ENCODE data around the gene C9orf72.

DNA sequence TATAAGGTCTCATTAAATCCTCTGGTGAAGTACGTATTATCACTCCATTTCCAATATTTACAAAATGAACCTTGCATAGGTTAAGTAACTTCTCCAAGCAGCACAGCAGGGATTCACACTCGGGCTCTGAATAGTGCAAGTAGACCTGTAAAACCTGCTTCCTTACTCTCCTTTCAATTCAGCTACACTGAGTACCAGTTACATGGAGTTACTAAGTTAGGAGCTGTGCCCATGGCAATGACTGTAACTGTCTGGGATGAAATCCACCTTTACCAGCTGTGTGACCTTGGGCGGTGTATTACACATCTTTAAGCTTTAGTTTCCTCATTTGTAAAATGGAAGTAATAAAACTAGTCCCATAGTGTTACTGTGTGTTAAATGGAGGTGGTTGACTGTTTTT is 27.8 kb downstream of the C9orf72 start:
- TF ChIP-seq, protein P1, sequence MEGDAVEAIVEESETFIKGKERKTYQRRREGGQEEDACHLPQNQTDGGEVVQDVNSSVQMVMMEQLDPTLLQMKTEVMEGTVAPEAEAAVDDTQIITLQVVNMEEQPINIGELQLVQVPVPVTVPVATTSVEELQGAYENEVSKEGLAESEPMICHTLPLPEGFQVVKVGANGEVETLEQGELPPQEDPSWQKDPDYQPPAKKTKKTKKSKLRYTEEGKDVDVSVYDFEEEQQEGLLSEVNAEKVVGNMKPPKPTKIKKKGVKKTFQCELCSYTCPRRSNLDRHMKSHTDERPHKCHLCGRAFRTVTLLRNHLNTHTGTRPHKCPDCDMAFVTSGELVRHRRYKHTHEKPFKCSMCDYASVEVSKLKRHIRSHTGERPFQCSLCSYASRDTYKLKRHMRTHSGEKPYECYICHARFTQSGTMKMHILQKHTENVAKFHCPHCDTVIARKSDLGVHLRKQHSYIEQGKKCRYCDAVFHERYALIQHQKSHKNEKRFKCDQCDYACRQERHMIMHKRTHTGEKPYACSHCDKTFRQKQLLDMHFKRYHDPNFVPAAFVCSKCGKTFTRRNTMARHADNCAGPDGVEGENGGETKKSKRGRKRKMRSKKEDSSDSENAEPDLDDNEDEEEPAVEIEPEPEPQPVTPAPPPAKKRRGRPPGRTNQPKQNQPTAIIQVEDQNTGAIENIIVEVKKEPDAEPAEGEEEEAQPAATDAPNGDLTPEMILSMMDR (conservative IDR thresholded peaks at IDR 0.05; ENCODE audit: low read depth, low read length) = no peak
- TF ChIP-seq EZH2 (IDR thresholded peaks at IDR 0.05; ENCODE audit: borderline replicate concordance, low read depth, low read length, poor library complexity, severe bottlenecking) = no peak

Data from A673 (cell line).